ENCODE results near the gene KANSL1. TPM values are rescaled to one million over a fixed set of nuclear protein-coding genes. Genes with fewer than 3 reads are reported as not detected.

KANSL1 gene
- total and polyA plus RNA-seq, 9 of the 15 experiments (the other 6 are each of a cell fraction or from before 2014, with no cell fraction given): 3.6 to 55.4 (median 31.8) TPM

DNA sequence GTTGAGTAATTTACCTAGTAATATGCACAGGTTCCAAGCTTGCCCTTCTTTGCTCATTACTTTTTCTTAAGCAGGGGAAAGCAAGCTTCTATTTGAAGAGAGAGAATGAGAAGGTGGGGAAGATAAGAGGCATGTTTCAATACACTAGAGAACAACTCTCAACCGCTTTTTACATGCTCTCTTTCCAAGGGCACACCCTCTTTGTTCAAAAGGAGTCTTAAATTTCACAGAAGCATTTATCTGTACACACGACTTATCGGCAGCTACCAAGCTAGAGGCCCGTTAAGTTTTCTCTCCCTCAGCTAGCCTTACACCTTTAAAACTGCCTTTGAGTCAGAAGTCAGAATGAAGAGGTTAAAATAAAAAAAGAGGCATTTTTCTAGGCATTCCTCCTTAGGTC lies 114.6 kb downstream of the KANSL1 start (continued):
- TF ChIP-seq RERE (CRISPR knock-in tag; IDR thresholded peaks at IDR 0.05; ENCODE audit: borderline replicate concordance): no peak
- TF ChIP-seq ERF (CRISPR knock-in tag; IDR thresholded peaks at IDR 0.05): no peak
- no peak for TF ChIP-seq NR2C1 (IDR thresholded peaks at IDR 0.05)
- TF ChIP-seq NR2C1 (tag; IDR thresholded peaks at IDR 0.05): no peak
- no peak for TF ChIP-seq SAP30 (IDR thresholded peaks at IDR 0.05; ENCODE audit: borderline replicate concordance, insufficient read depth, low read depth, low read length, poor library complexity, severe bottlenecking)
- no peak for TF ChIP-seq SRSF3 (IDR thresholded peaks at IDR 0.05; ENCODE audit: insufficient read depth, low read length)
- no peak for TF ChIP-seq POLR2H (tag; IDR thresholded peaks at IDR 0.05; ENCODE audit: low read depth)
- TF ChIP-seq NONO (IDR thresholded peaks at IDR 0.05; ENCODE audit: low read depth in 2 of 2, low read length in 1 of 2): no peak
- TF ChIP-seq KDM1A (IDR thresholded peaks at IDR 0.05): 0 out of 4 replicates have a peak, but pooled peaks of 1 of the 2 experiments have one; percentile 20
- TF ChIP-seq MAFK (IDR thresholded peaks at IDR 0.05; ENCODE audit: low read length): no peak
- TF ChIP-seq TBP (optimal IDR thresholded peaks at IDR 0.05; ENCODE audit: low read depth, low read length): peak; percentile 46
- no peak for TF ChIP-seq BRD4 (IDR thresholded peaks at IDR 0.05)
- TF ChIP-seq, protein P1, sequence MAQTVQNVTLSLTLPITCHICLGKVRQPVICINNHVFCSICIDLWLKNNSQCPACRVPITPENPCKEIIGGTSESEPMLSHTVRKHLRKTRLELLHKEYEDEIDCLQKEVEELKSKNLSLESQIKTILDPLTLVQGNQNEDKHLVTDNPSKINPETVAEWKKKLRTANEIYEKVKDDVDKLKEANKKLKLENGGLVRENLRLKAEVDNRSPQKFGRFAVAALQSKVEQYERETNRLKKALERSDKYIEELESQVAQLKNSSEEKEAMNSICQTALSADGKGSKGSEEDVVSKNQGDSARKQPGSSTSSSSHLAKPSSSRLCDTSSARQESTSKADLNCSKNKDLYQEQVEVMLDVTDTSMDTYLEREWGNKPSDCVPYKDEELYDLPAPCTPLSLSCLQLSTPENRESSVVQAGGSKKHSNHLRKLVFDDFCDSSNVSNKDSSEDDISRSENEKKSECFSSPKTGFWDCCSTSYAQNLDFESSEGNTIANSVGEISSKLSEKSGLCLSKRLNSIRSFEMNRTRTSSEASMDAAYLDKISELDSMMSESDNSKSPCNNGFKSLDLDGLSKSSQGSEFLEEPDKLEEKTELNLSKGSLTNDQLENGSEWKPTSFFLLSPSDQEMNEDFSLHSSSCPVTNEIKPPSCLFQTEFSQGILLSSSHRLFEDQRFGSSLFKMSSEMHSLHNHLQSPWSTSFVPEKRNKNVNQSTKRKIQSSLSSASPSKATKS (CRISPR knock-in tag; IDR thresholded peaks at IDR 0.05): no peak
- TF ChIP-seq EP400 (IDR thresholded peaks at IDR 0.05): peak; percentile 57; the same call in 1 of the 2 replicates
- TF ChIP-seq TAL1 (IDR thresholded peaks at IDR 0.05): peak; percentile 12; the same call in 1 of the 2 replicates
- no peak for TF ChIP-seq GTF2E2 (tag; IDR thresholded peaks at IDR 0.05)
- no peak for TF ChIP-seq MEF2A (IDR thresholded peaks at IDR 0.05; ENCODE audit: control insufficient read depth, low read depth, low read length)
- no peak for TF ChIP-seq ZBED1 (IDR thresholded peaks at IDR 0.05)
- no peak for TF ChIP-seq TRIM28 (IDR thresholded peaks at IDR 0.05)
- TF ChIP-seq PBX2 (CRISPR knock-in tag; IDR thresholded peaks at IDR 0.05; ENCODE audit: low read depth): no peak
- TF ChIP-seq PBX2 (tag; conservative IDR thresholded peaks at IDR 0.05; ENCODE audit: low read depth): 0 out of 2 replicates have a peak, but pooled peaks have one; percentile 11

All from K562 (cell line).